ENCODE results near the gene CDC73.

The CDC73 gene

GRCh38 chr1:193293726-193294125 lies 171.9 kb downstream of the CDC73 start:
- DNase-seq (ENCODE audit: low read depth): no peak

- DNase-seq (ENCODE audit: low read depth): no peak
Observed at GRCh38 chr1:193299038-193299437, 177.2 kb downstream of the CDC73 start.

- DNase-seq (ENCODE audit: low read depth): no peak
Observed at GRCh38 chr1:193301746-193302145, 179.9 kb downstream of the CDC73 start.

GRCh38 chr1:193303849-193304248 lies 182.0 kb downstream of the CDC73 start:
- no peak for DNase-seq (ENCODE audit: low read depth)
